Kidney (tissue), 14 donors: ENCODE data around the gene KIF25. TPM values are rescaled to one million over a fixed set of nuclear protein-coding genes. Genes with fewer than 3 reads are reported as not detected.

Experiments
- DNase-seq, 5 donors: peaks; one replicate each; pipeline ENCODE4 v3.0.0-alpha.2; 2013 to 2020
- FAIRE-seq: peaks from 2 replicates; lab custom pipeline; 2012; peaks lifted over from hg19 to GRCh38; lab: Jason Lieb, UNC
- H3K27ac ChIP-seq, 2 donors: one replicate each; pipeline ENCODE4 v1.7.0; 2013; ENCODE audit warnings: low read depth in 2 of 2, low read length in 2 of 2, inconsistent platforms in 1 of 2
- H3K27me3 ChIP-seq: one replicate; pipeline ENCODE4 v1.7.1; 2013; ENCODE audit warnings: low read length, inconsistent platforms; ENCODE audit not compliant: control insufficient read depth, insufficient read depth
- H3K36me3 ChIP-seq, 3 donors: one replicate each; pipeline versions ENCODE4 v1.7.0 to v1.7.1; 2013; ENCODE audit warnings: low read length in 3 of 3, control low read depth in 1 of 3, inconsistent platforms in 1 of 3; ENCODE audit not compliant: insufficient read depth in 3 of 3, control insufficient read depth in 2 of 3
- H3K4me1 ChIP-seq, 3 donors: one replicate each; pipeline versions ENCODE4 v1.7.0 to v1.7.1; 2013; ENCODE audit warnings: low read length in 3 of 3, inconsistent platforms in 1 of 3, low read depth in 1 of 3; ENCODE audit not compliant: control insufficient read depth in 2 of 3, insufficient read depth in 2 of 3
- H3K4me3 ChIP-seq, 3 donors: one replicate each; pipeline versions ENCODE4 v1.7.0 to v1.8.1; 2013; ENCODE audit warnings: low read length in 3 of 3, control low read depth in 1 of 3, inconsistent platforms in 1 of 3
- H3K9ac ChIP-seq, 3 donors: one replicate each; pipeline versions ENCODE4 v1.7.0 to v1.7.1; 2013; ENCODE audit warnings: low read length in 3 of 3, control low read depth in 1 of 3, inconsistent platforms in 1 of 3
- H3K9me3 ChIP-seq, 3 donors: one replicate each; pipeline versions ENCODE4 v1.7.0 to v1.7.1; 2013; ENCODE audit warnings: low read length in 3 of 3, control low read depth in 1 of 3, inconsistent platforms in 1 of 3; ENCODE audit not compliant: control insufficient read depth in 2 of 3, insufficient read depth in 1 of 3
- CTCF ChIP-seq: IDR thresholded peaks from 3 replicates; pipeline ENCODE4 v1.5.1; 2012; ENCODE audit warnings: mild to moderate bottlenecking, moderate library complexity, borderline replicate concordance; ENCODE audit not compliant: insufficient read depth; ENCODE audit errors: extremely low read depth
- intact Hi-C: fragments of 100-400 bp; cut with DNase I; formaldehyde crosslinking; loops from one replicate; pipeline ENCODE4 v1.11.1; 2022
- polyA plus RNA-seq: library from polyadenylated mRNA; stranded (reverse); fragments of 350-450 nt; fragmentation: Illumina TruSeq; extraction: RNeasy Lipid Tissue Mini Kit (QIAGEN cat#74804); gene quantifications from one replicate; pipeline ENCODE4 v1.2.3, GENCODE V29; 2014; ENCODE audit warnings: low read depth, low replicate concordance; ENCODE audit not compliant: insufficient read depth
- total RNA-seq: library from RNA; stranded (reverse); fragmentation: NEBNext Ultra II Directional; extraction: Animal tissue kit (Norgen Biotek cat#: 25700); gene quantifications from one replicate; pipeline ENCODE4 v1.2.1, GENCODE V29; 2021
- donor health status: control.
- donor health status: control.
- donor health status: control.
- donor health status: control.
- donor health status: control.
- donor health status: DM: yes; HTN: yes; CAD: no.
- donor health status: Normal renal cell carcinoma (clear cell type).

The KIF25 gene
- total and polyA plus RNA-seq, 2 donors from 2014 or later: not detected

- FAIRE-seq (no peak), DNase-seq (no peak)
- no peaks in the 10 kb centered on the region for H3K27me3 ChIP-seq
- H3K9ac ChIP-seq: no peak overlapping the region
- intact Hi-C loops: no loop called here
- no peaks in the 10 kb centered on the region for H3K9me3 ChIP-seq
- TF ChIP-seq CTCF: no peak
- H3K4me3 ChIP-seq: no peak overlapping the region
- H3K27ac ChIP-seq: no peak overlapping the region
- peaks cover 0 to 14% (median 7%) of the 10 kb centered on the region in 3 donors for H3K4me1 ChIP-seq
- peaks cover 0 to 8% (median 0%) of the 10 kb centered on the region in 3 donors for H3K36me3 ChIP-seq
Measured at GRCh38 chr6:167957626-167958025, 39.8 kb upstream of the KIF25 start.

- Histone ChIP-seq H3K4me1 (peaks cover 0 to 35% (median 8%) of the 10 kb centered on the region in 3 donors), H3K36me3 (peaks cover 0 to 22% (median 2%) of the 10 kb centered on the region in 3 donors), H3K27ac (no peak overlapping the region), H3K9me3 (no peaks in the 10 kb centered on the region), H3K9ac (no peak overlapping the region), H3K4me3 (no peak overlapping the region), H3K27me3 (no peaks in the 10 kb centered on the region)
- no peak for DNase-seq
- intact Hi-C loops: no loop called here
- TF ChIP-seq CTCF: no peak
- no peak for FAIRE-seq
Measured at GRCh38 chr6:167960579-167960978, 36.9 kb upstream of the KIF25 start.

- intact Hi-C loops: no loop called here
- Histone ChIP-seq H3K9me3 (no peaks in the 10 kb centered on the region), H3K27ac (no peak overlapping the region), H3K9ac (no peak overlapping the region), H3K4me1 (peaks cover 0 to 30% (median 6%) of the 10 kb centered on the region in 3 donors), H3K36me3 (peaks cover 9 to 25% (median 10%) of the 10 kb centered on the region in 3 donors), H3K4me3 (no peak overlapping the region), H3K27me3 (no peaks in the 10 kb centered on the region)
- DNase-seq (no peak), FAIRE-seq (no peak)
- no peak for TF ChIP-seq CTCF
Measured at GRCh38 chr6:167962711-167963110, 34.8 kb upstream of the KIF25 start.

DNA sequence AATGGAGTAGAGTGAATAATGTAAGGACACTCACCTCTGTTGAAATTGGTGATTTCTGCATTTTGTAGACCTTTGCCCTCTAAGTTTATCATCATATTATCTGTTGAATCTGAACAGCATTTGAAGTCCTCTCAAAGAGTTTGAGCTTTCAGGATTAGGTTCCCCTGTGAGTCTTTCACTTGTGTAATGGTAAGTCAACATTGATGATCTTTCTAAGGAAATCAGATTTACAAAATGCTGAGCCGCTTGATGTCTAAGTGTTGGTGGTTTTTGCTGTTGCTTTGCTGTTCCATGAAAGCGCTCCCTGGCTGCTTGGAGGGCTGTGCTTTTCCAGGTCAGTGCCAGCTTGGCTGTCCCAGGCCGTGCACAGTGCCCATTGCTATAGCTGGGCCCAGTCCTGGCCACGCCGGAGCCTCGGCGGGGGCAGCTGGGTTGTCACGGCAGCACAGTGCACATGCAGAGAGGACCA lies 33.8 kb upstream of the KIF25 start:
- peaks cover 9 to 31% (median 10%) of the 10 kb centered on the region in 3 donors for H3K36me3 ChIP-seq
- H3K27ac ChIP-seq: peak overlapping the region in 1 of 2 donors; percentile 58
- H3K4me3 ChIP-seq: no peak overlapping the region
- H3K4me1 ChIP-seq: peaks cover 0 to 30% (median 6%) of the 10 kb centered on the region in 3 donors
- intact Hi-C loops: no loop called here
- no peaks in the 10 kb centered on the region for H3K9me3 ChIP-seq
- DNase-seq: no peak
- H3K9ac ChIP-seq: no peak overlapping the region
- TF ChIP-seq CTCF: no peak
- no peaks in the 10 kb centered on the region for H3K27me3 ChIP-seq
- no peak for FAIRE-seq
